ENCODE data around the gene KRTCAP2.

Gene KRTCAP2

DNA sequence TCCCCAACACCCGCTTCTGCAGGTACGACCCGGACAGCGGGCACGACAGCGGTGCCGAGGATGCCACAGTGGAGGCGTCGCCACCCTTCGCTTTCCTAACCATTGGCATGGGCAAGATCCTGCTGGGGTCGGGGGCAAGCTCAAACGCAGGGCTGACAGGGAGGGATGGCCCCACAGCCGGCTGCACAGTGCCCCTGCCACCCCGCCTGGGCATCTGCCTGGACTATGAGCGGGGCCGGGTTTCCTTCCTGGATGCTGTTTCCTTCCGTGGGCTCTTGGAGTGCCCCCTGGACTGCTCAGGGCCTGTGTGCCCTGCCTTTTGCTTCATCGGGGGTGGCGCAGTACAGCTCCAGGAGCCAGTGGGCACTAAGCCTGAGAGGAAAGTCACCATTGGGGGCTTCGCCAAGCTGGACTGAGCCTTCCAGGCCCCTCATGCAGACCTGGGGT is 10.7 kb upstream of the KRTCAP2 start:
- no peak for DNase-seq (ENCODE audit: low spot score)

DNA sequence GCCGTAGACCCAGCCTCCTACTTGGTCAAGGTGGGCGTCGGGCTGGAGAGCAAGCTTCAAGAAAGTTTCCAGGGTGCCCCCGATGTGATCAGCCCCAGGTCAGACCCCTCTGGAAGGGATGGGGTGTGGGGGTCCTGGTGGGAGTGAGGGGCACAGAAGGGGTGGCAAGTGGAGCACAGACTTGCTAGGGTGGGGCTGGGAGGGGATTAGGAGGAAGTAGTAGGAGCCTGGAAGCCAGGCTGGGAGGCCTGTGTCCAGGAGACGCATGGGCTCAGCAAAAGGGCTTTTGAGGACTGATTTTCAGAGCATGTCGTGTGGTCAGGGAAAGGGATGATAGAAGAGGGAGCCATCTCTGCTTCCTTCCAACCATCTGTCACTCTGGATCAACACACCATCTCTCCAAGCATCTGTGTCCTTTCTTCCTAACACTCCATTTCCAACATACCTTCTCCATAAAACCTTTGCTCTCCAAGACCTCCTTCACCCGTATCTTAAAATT is 9.0 kb upstream of the KRTCAP2 start:
- DNase-seq (ENCODE audit: low spot score), result no peak

DNA sequence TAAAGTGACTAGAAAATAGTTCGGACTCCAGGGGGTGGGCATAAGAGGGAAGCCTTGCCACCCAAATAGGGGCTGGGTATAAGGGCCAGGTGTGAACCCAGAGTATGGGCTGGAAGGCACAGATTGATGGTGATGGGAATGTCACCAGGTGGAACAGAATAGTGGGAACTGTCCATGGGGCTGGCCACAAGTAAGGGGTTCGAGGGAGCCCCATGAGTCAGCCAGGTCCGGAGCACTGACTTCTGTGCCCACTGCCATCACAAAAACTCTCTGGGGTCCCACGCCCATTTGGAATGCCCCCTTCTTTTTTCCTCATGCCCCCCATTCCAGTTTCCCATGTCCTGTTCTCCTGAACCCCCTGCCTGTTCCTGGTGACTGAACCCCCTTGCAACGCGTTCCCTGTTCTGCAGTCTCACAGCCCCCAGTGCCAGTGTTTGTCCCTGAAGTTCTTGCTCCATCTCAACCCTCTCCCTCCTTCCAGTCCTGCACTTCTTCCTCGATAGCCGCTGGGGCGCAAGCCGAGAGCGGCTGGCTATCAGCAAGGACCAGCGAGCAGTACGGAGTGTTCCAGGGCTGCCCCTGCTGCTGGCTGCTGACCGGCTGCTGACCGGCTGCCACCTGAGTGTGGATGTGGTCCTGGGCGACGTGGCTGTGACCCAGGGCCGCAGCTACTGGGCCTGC is 8.4 kb upstream of the KRTCAP2 start:
- no peak for DNase-seq (ENCODE audit: low spot score)

DNA sequence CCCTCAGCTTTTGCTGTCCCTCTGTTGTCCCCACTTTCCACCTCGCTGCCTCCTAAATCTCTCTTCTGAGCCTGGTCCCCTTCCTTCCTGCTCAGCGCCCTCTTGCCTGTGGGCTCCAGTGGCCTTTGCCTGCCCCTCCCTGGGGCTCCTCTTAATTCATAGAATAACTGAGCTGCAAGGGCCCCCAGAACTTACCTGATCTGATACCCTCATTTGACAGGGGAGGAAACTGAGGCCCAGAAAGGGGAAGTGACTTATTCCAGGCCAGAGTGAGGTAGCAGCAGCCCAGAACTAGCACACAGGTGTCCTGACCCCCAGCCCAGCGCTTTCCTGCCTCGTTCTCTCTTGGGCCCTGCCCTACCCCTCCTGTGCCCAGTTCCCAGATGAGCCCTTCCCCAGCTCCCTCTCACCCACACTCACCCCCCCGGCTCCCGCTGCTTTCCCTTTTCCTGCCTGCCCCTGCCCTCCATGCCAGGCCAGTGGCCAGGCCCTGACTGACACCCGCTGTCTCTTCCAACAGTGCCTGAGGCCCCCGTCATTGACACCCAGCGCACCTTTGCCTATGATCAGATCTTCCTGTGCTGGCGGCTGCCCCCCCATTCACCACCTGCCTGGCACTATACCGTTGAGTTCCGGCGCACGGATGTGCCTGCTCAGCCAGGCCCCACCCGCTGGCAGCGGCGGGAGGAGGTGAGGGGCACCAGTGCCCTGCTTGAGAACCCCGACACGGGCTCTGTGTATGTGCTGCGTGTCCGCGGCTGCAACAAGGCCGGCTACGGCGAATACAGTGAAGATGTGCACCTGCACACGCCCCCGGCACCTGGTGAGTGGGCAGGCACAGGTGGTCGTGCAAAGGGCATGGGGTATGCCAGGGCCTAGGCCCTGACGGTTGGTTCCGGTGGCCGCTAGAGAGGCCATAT is 6.3 kb upstream of the KRTCAP2 start:
- DNase-seq (ENCODE audit: low spot score), result no peak

DNA sequence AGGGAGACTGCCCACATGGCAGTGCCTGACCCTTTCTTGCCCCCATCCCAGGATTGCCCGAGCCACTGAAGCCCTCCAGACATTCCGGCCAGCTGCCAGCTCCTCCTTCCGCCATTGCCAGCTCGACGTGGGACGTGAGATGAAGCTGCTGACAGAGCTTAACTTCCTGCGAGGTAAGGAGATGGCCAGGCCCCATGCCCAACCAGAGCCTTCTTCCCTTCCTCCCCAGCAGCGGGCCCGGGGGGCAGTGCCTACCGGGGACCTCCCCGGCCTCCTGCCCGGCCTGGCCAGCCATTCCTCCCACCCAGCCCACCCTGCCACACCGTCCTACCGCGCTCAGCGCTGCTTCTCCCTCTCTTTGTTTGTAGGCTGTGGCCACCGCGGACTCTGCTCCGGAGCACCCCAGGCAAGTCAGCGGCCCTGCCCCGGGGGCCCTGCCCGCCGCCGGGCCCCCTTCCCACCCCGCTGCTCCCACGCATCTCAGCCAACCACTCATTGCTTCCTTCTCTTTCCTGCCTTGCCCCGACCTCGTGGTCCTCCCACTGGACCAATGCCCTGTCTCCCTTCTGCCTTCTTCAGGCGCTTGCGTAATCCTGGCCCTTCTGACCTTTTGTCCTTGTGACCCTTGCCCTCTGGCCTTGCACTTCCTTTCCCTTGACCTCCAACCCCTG is 5.5 kb upstream of the KRTCAP2 start:
- no peak for DNase-seq (ENCODE audit: low spot score)

DNA sequence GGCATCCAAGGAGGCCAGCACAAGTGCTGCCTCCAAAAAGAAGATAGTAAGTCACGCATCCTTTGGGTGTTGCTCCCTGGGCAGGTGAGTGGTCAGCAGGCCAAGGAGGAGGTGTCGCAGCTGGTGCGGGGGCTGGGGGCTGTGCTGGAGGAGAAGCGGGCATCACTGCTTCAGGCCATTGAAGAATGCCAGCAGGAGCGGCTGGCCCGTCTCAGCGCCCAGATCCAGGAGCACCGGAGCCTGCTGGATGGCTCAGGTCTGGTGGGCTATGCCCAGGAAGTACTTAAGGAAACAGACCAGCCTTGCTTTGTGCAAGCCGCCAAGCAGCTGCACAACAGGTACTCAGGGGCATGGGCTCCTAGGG is 4.8 kb upstream of the KRTCAP2 start:
- DNase-seq (ENCODE audit: low spot score), result no peak

DNA sequence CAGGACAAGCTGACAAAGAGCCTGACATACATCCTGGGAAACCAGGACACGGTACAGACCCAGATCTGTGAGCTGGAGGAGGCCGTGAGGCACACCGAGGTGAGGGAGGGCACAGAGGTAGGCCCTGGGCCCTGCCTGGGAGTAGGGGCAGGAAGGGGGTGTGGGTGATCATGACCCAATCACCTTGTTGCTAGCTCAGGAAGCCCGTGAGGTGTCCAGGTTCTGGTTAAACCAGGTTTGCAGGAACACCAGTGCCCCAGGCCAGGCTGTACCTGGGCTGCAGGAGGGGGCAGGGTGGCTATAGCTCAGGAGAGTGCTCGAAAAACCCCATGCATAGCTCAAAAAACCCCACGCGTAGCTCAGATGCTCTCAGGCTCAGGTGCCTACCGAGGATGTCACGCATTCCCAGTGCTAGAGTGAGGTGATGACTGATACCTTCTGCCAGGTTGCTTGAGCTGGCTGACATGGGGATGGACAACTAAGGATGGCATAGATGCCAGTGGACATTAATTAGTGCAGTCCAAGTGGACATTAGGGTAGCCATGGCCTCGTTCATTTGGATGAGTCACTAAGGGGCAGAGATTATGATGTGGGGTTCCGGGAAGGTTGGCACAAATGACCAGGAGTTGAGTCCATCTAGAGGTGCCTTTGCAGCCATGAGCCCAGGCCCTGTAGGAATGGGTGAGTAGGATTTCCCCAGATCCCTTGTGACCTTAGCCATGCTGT is 4.3 kb upstream of the KRTCAP2 start:
- no peak for DNase-seq (ENCODE audit: low spot score)

DNA sequence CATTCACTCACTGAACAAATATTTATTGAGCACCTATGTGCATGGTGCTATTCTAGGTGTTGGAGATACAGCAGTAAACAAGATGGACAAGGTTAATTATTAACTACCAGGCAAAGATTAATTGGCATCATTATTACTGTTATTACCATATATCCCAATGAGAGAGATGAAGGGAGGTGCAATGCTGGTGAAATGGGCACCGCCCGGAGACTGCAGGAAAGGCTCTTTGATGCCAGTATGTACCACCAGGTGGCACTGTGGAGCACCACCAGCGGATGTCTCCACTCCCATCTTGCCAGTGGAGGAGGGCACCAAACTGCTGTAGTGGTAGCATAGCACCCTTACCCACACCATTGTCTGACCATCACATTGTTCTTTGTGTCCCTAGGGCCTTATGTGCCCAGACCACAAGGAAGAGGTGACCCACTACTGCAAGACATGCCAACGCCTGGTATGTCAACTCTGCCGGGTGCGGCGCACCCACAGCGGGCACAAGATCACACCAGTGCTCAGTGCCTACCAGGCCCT is 3.5 kb upstream of the KRTCAP2 start:
- peak; percentile 92 for DNase-seq (ENCODE audit: low spot score)

DNA sequence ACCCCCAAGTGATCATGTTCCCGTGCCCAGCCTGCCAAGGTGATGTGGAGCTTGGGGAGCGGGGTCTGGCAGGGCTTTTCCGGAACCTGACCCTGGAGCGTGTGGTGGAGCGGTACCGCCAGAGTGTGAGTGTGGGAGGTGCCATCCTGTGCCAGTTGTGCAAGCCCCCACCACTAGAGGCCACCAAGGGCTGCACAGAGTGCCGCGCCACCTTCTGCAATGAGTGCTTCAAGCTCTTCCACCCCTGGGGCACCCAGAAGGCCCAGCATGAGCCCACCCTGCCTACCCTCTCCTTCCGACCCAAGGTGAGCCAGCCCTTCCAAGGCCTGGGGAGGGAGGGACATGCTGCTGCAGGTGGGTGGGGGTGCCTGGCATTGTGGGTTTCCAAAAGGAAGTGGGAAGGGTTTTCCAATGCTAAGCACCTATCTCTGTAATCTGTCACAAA is 2.8 kb upstream of the KRTCAP2 start:
- peak; percentile 70 for DNase-seq (ENCODE audit: low spot score)

DNA sequence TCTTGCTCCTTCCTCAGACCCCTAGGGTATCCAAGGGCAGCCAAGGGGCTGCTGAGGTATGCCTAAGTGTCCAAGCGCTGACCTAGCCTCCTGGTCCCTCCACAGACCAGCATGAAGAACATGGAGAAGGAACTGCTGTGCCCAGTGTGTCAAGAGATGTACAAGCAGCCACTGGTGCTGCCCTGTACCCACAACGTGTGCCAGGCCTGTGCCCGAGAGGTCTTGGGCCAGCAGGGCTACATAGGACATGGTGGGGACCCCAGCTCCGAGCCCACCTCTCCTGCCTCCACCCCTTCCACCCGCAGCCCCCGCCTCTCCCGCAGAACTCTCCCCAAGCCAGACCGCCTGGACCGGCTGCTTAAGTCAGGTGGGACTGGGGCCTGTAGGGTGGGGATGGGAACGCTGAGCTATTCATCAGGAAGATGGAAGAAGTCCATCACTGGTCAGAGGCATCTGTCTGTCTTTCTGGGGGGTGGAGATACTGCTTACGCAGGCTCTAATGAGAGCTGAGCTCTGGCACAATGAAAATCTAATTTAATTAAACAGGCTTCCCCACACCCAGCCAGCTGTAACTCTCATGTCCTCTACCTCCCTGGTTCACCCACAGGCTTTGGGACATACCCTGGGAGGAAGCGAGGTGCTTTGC is 2.3 kb upstream of the KRTCAP2 start:
- peak; percentile 19 for DNase-seq (ENCODE audit: low spot score)

DNA sequence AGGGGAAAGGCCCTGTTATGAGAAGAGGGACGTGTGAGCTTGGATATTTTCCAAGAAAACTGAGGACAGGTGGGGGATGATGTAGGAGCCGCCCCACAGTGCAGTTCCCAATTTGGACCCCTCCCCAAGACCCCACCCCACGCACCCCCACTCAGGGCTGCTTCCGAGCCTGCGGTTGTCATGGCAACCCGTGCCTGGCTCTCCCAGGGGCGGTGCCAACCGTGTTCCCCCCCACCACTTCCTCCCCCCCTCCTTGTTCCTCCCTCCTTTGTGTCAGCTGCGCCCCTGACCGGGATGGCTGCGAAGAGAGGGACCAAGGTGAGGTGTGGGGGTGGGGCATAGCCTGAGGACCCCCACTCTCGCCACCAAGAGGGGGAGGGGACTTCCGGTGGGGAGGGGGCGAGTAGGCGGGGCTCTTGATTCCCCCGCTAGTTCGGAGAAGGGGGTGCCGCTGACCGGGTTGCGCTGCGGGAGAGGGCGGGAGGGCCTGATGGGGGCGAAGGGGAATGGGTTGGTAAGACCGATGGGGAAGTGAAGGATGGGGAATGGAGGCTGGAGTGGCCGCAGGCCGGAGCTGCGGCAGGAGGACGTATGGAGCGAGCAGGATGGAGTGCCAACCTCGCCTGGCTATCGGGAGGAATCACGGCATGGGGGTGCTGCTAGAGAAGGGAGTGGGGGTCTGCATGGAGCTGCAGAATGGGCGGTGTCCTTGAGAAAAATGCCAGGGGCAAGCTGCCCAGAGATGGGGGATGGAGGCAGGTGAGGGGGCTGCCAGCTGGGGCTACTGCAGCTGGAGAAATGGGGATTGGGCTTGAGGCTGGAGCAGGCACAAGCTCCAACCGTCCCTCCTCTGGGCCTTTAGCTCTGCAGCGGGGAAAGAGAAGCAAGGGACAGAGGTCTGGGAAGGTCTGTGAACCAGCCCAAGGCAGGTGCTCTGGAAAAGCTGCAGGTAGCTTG is 1.5 kb upstream of the KRTCAP2 start:
- peak; percentile 54 for DNase-seq (ENCODE audit: low spot score)

DNA sequence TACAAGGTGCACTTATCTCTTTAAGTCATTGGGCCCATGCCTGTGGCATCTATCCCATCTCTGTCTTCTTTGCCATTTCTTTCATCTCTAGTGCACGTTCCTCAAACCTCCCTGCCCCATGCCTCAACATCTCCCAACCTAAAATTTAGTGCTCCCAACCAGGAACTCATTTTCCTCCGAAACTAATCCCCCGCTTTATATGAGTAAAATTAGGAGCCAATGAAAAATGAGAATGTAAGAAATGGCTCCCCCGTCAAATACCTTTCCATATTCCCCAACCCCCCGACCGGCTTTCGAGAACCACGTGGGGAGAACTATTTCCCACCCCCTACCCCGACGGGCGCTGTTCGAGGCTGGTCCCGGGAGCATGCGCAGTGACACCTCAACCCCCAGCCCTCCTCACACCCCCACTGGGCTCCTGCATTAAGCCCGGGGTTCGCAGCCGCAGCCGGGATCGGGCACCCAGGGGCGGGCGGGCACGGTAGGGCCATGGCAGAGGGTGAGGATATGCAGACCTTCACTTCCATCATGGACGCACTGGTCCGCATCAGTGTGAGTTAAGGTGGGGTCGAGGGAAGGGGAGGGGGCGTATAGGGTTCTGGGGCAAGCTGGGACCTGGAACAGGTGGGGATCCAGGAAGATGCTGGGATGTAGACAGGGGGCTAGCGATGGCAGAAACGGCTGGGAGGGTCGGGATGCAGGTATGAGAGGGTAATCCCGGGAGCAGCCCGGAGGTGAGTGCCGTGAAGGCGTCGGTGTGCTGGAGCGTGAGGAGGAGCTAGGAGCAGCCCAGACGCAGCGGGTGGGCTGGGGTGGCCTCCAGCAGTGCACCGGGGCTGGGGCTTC is 597 bp upstream of the KRTCAP2 start, which contains the start of gene TRIM46:
Gene TRIM46, plus strand, starts transcription at position 372 of the 846 bp plus-strand sequence. Its CDS starts 118 bp downstream, at position 490.
- peak; percentile 78 for DNase-seq (ENCODE audit: low spot score)

DNA sequence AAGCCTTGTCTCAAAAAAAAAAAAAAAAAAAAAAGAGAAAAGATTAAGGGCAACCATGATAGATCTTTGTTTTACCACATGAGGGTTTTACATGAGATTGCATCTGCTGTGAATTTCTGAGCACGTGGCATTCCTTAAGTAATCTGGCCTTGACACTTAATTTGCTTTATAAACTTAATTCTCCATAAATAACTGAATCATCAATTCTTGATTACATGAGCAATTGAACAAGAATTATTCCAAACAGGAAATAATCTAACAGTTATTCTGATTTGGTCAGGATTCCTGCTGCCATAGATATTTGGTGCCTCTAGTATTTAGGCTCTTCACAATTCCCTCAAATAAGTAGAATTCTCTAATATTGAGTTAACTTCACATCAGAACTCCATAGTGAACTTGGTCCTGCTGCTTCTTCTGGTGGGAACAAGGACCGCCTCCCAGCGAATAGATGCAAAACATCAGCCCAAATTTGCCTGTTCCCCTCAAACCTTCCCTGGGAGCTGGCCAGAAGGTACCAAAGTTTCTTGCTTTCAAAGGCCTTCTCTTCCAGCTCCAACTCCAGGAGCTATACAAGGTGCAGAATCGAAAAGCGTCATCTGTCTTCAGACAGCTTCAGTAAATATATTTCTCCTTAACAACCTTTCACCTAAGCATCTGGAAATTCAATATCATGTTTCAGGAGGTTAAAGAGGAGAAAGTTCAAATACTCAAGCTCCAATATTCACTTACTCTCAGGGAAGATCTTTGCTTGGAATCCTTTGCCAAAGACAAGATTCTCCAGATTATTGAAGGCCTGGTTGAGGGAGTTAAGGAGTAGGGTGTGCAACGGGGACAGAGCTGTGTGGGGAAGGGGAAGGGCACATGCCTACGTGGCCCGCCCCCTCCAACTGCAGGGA is 1.0 kb downstream of the KRTCAP2 start:
- DNase-seq (ENCODE audit: low spot score), result no peak

DNA sequence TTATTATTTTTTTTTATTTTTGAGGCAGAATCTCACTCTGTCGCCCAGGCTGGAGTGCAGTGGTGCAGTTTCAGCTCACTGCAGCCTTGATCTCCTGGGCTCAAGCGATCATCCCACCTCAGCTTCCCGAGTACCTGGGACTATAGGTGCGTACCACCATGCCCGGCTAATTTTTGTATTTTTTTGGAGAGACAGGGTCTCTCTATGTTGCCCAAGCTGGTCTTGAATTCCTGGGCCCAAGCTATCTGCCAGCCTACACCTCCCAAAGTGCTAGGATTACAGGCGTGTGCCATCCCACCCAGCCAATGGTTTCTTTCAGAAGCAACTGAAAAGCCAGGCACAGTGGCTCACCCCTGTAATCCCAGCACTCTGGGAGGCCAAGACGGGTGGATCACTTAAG is 2.3 kb downstream of the KRTCAP2 start:
- DNase-seq (ENCODE audit: low spot score), result no peak

DNA sequence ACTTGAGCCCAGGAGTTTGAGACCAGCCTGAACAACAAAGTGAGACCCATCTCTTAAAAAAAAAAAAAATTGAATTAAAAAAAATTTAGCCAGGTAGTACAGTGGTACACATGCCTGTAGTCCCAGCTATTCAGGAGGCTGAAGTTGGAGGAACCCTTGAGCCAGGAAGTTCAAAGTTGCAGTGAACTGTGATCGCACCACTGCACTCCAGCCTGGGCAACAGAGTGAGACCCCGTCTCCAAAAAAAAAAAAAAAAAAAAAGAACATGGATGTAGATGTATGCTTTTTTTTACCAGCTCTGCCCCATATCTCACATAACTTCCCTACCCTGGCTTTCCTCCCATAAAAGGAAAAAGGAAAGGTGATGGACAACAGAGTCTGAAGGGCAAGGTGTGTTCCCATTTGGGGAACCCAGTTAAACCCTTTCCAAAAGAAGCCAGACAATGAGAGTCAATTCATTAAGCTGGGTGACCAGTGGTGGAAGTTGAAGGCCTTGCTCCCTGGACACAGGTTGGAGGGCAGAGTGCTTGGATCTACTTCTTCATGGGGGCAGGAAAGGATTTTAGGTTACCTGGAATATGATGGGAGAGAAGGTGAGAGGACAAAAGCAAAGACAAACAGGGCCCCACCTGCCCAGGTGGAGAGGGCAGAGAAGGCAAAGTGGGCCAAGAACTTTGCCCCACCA is 2.9 kb downstream of the KRTCAP2 start:
- DNase-seq (ENCODE audit: low spot score), result no peak

DNA sequence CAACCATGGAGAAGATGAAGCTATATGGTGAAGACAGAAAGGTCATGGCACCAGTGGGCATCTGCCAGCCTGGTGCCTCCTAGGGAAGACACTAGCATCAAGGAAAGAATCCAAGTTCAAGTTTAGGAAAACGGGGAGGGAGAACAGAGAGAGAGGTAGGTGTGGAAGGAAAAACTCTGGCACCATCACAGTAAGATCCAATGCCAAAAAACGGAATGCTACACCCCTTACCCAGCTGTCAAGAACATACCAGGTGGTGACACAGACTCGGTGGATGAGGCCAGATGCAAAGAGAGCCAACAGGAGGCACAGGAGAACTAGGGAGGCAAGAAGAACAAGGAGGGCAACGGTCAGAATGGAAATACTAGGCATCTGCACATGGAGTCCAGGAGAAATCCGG is 3.6 kb downstream of the KRTCAP2 start:
- DNase-seq (ENCODE audit: low spot score), result no peak

All from NAMALWA (cell line).